Amygdala (tissue), 56 donors: ENCODE results near the gene C20orf173.

Experiments
- DNase-seq, 56 donors: peaks; one replicate each; lab custom pipeline; 2025; lab: John Stamatoyannopoulos, UW

The C20orf173 gene

GRCh38 chr20:35529552-35529951 is at the start of gene C20orf173:
C20orf173 (minus strand) TSS chr20:35529652; CDS start chr20:35529373, 279 bp downstream.
- DNase-seq = no peak

GRCh38 chr20:35579196-35579595 is 49.7 kb upstream of the C20orf173 start:
- no peak for DNase-seq

GRCh38 chr20:35578469-35578868 is 49.0 kb upstream of the C20orf173 start:
- no peak for DNase-seq

GRCh38 chr20:35576816-35577215 is 47.4 kb upstream of the C20orf173 start:
- no peak for DNase-seq

GRCh38 chr20:35575958-35576357 is 46.5 kb upstream of the C20orf173 start:
- no peak for DNase-seq

GRCh38 chr20:35572838-35573237 is 43.4 kb upstream of the C20orf173 start:
- DNase-seq = no peak

- no peak for DNase-seq
Measured at GRCh38 chr20:35571555-35571954, 42.1 kb upstream of the C20orf173 start.

GRCh38 chr20:35568645-35569044 is 39.2 kb upstream of the C20orf173 start:
- DNase-seq = no peak

GRCh38 chr20:35564905-35565304 is 35.5 kb upstream of the C20orf173 start:
- DNase-seq = no peak

- no peak for DNase-seq
Measured at GRCh38 chr20:35563834-35564233, 34.4 kb upstream of the C20orf173 start.

GRCh38 chr20:35562541-35563110 is 33.2 kb upstream of the C20orf173 start:
- DNase-seq = no peak

GRCh38 chr20:35561671-35562070 is 32.2 kb upstream of the C20orf173 start:
- DNase-seq = no peak

- DNase-seq = peak in 18 of 56 donors; percentile 1 to 38 (median 14)
Measured at GRCh38 chr20:35561268-35561667, 31.8 kb upstream of the C20orf173 start.

GRCh38 chr20:35560541-35560940 is 31.1 kb upstream of the C20orf173 start:
- DNase-seq = no peak

- DNase-seq = no peak
Measured at GRCh38 chr20:35560105-35560511, 30.7 kb upstream of the C20orf173 start.

- no peak for DNase-seq
Measured at GRCh38 chr20:35559042-35559693, 29.7 kb upstream of the C20orf173 start.

- DNase-seq = no peak
Measured at GRCh38 chr20:35558451-35558850, 29.0 kb upstream of the C20orf173 start.

GRCh38 chr20:35556871-35557270 is 27.4 kb upstream of the C20orf173 start:
- no peak for DNase-seq

GRCh38 chr20:35555951-35556645 is 26.6 kb upstream of the C20orf173 start:
- DNase-seq = no peak

- peak in 1 of 56 donors; percentile 2 for DNase-seq
Measured at GRCh38 chr20:35555461-35555860, 26.0 kb upstream of the C20orf173 start.

GRCh38 chr20:35552914-35553313 is 23.5 kb upstream of the C20orf173 start:
- no peak for DNase-seq

GRCh38 chr20:35551503-35551902 is 22.1 kb upstream of the C20orf173 start:
- no peak for DNase-seq
